ENCODE results near the gene ATXN2L.
"Not testable (repeated sequence)": the region's sequence is repeated elsewhere in the genome, so short reads cannot be mapped to it uniquely, and the experiment has no call there.

ATXN2L gene

DNA sequence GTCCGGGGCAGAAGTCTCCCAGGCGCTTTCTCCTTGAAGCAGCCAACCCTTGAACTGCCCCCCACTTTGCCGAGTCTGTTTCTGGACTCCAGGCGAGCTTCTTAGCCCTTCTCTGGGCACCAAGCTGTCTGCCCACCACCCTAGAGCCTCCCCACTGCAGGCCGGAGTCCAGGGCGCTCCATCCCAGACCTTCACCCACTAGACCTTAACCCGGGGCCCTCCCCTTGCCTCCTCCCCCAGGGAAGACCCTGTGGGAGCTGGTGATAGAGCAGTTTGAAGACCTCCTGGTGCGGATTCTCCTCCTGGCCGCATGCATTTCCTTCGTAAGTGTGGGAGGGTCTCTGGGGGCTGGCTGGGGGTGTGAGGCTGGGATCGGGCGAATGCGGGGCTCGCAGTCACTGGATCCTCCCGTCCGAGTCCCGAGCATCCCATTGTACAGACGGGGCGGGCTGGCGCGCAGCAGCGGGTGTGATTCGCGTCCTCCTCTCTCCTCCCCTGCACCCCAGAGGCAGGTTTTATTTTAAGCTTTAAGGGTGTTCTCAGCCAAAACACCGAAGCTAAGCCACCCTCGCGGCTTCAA lies 56.6 kb downstream of the ATXN2L start:
- Histone ChIP-seq H3K4me1 (ENCODE audit: control insufficient read depth, insufficient read depth, low read length, unreplicated experiment) (no peaks in the 10 kb centered on the region), H3K27me3 (ENCODE audit: insufficient read depth, low read length) (no peaks in the 10 kb centered on the region), H3K4me3 (ENCODE audit: low read depth, low read length) (peak overlapping the region; percentile 89), H3K27ac (ENCODE audit: low read depth, low read length) (no peak overlapping the region), H2AFZ (ENCODE audit: low read length, unreplicated experiment) (peak overlapping the region; percentile 53), H3K79me2 (ENCODE audit: control insufficient read depth, insufficient read depth, low read length, unreplicated experiment) (peaks cover 2% of the 10 kb centered on the region), H3K36me3 (ENCODE audit: insufficient read depth, low read length) (no peaks in the 10 kb centered on the region)

DNA sequence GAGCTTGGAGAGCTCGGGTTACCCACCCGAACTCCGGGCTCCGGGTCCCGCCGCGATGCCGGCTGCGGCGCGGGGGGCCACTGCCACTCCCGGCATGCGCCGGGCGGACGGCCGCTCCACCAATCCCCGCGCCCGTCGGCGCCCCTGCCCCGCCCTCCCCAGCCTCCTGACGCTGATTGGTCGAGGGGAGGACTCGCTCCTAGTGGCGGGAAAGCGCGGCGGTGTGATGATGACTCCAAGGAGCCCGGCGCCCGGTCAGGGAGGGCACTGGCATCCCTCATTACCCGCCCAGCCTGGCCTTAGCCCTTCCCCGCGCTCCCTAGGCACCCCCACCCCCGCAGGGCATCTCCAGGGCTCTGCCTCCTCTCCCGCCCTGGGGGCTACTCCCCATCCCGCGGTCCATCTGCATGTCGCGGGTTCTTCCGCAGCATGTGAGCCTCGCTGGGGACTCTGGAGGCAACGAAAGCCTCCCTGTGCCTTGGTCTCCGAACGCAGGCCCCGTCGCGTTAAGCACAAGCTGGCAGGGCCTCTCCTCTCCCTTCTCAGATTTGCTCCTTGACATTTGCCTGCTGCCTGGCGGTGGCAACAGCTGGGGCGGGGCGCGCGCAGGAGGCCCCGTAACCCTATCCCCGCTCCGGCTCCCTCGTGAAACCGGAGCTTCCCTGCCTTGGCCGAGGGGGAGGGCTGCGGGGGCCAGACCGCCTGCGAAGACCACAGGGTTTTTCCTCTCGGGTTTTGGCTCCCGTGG lies 57.2 kb downstream of the ATXN2L start:
- peaks cover 2% of the 10 kb centered on the region for H3K79me2 ChIP-seq (ENCODE audit: control insufficient read depth, insufficient read depth, low read length, unreplicated experiment)
- peak overlapping the region; percentile 76 for H2AFZ ChIP-seq (ENCODE audit: low read length, unreplicated experiment)
- H3K4me1 ChIP-seq (ENCODE audit: control insufficient read depth, insufficient read depth, low read length, unreplicated experiment): no peaks in the 10 kb centered on the region
- H3K27me3 ChIP-seq (ENCODE audit: insufficient read depth, low read length): no peaks in the 10 kb centered on the region
- H3K36me3 ChIP-seq (ENCODE audit: insufficient read depth, low read length): no peaks in the 10 kb centered on the region
- H3K27ac ChIP-seq (ENCODE audit: low read depth, low read length): peak overlapping the region; percentile 41; the same call in 1 of the 2 replicates
- H3K4me3 ChIP-seq (ENCODE audit: low read depth, low read length): peak overlapping the region; percentile 89

DNA sequence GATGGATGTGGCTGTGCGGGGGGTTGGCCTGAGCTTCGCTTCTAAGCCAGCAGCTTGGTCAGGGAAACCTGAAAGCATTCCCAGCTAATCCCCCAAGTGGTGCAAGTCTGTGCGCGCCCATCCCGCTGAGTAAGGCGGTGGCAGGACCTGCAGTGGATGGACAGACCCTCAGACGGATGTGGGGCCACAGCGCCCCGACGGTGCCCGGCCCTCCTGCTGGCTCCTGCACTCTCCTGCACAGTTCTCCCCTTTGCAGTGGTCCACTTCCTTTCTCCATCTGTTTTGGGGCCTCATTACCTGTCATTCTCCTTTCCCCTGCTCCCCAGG lies 57.8 kb downstream of the ATXN2L start:
- Histone ChIP-seq H3K27me3 (ENCODE audit: insufficient read depth, low read length) (no peaks in the 10 kb centered on the region), H3K4me1 (ENCODE audit: control insufficient read depth, insufficient read depth, low read length, unreplicated experiment) (no peaks in the 10 kb centered on the region), H3K79me2 (ENCODE audit: control insufficient read depth, insufficient read depth, low read length, unreplicated experiment) (peaks cover 2% of the 10 kb centered on the region), H3K36me3 (ENCODE audit: insufficient read depth, low read length) (no peaks in the 10 kb centered on the region), H3K27ac (ENCODE audit: low read depth, low read length) (no peak overlapping the region; the same call in 1 of the 2 replicates), H3K4me3 (ENCODE audit: low read depth, low read length) (peak overlapping the region; percentile 89), H2AFZ (ENCODE audit: low read length, unreplicated experiment) (peak overlapping the region; percentile 76)

DNA sequence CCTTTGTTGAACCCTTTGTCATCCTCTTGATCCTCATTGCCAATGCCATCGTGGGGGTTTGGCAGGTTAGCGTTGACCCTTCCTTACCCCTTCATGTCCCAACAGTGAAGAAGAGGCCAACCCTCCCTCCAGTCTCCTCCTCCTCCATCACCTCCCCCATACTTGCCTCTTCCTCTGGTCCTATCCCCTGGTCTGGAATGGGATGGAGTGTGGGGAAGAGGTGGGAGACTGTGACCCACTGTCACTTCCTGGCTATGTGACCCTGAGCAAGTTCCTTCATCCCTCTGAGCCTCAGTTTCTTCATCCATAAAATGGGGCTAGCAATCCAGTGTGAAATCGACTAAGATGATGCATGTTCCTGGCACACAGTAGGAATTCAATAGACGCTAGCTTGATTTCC lies 58.2 kb downstream of the ATXN2L start:
- no peaks in the 10 kb centered on the region for H3K36me3 ChIP-seq (ENCODE audit: insufficient read depth, low read length)
- peak overlapping the region; percentile 89; the same call in 1 of the 2 replicates for H3K4me3 ChIP-seq (ENCODE audit: low read depth, low read length)
- H3K27me3 ChIP-seq (ENCODE audit: insufficient read depth, low read length): no peaks in the 10 kb centered on the region
- peaks cover 2% of the 10 kb centered on the region for H3K79me2 ChIP-seq (ENCODE audit: control insufficient read depth, insufficient read depth, low read length, unreplicated experiment)
- H3K4me1 ChIP-seq (ENCODE audit: control insufficient read depth, insufficient read depth, low read length, unreplicated experiment): no peaks in the 10 kb centered on the region
- no peak overlapping the region for H2AFZ ChIP-seq (ENCODE audit: low read length, unreplicated experiment)
- no peak overlapping the region for H3K27ac ChIP-seq (ENCODE audit: low read depth, low read length)

DNA sequence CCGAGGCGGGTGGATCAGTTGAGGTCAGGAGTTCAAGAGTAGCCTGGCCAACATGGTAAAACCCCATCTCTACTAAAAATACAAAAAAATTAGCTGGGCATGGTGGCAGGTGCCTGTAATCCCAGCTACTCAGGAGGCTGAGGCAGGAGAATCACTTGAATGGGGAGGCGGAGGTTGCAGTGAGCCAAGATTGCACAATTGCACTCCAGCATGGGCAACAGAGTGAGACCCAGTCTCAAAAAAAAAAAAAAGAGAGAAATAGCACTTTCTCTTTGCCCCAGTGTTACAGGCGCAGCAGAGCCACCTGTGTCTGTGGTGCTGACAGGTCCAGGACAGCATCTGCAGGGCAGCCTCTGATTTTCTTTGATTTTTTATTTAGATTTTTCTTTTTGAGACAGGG lies 58.8 kb downstream of the ATXN2L start:
- H3K4me1 ChIP-seq (ENCODE audit: control insufficient read depth, insufficient read depth, low read length, unreplicated experiment); H3K79me2 ChIP-seq (ENCODE audit: control insufficient read depth, insufficient read depth, low read length, unreplicated experiment); H3K4me3 ChIP-seq (ENCODE audit: low read depth, low read length); H3K27ac ChIP-seq (ENCODE audit: low read depth, low read length); H3K27me3 ChIP-seq (ENCODE audit: insufficient read depth, low read length); H3K36me3 ChIP-seq (ENCODE audit: insufficient read depth, low read length); H2AFZ ChIP-seq (ENCODE audit: low read length, unreplicated experiment): not testable (repeated sequence)

DNA sequence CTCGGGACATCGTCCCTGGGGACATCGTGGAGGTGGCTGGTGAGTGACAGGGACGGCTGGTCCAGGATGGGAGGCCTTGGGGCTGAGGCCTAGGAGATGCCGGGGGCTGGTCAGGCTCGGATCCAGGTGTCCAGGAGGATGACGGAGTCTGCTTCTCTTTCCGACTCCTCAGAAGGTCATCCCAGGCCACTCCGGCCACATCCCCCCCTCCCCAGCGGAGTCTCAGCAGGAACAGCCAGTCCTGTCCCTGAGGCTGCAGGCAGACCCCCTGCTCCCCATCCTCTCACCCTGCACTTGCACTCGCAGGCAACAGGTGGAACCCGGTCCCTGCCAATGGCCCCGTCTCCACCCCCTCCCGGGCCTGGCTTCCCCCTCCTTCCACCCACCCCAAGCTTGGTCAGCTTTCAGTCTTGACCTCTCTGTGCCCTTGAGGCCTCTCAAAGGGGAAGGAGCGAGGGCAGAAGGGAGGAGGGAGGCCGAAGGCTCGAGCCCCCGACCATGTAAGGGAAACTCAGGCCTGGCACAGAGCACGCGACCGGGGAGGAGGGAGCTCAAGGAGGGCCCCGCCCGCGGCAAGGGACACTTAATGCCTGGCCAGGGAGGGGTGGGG lies 59.9 kb downstream of the ATXN2L start:
- Histone ChIP-seq H3K4me3 (ENCODE audit: low read depth, low read length) (no peak overlapping the region), H3K79me2 (ENCODE audit: control insufficient read depth, insufficient read depth, low read length, unreplicated experiment) (peaks cover 2% of the 10 kb centered on the region), H2AFZ (ENCODE audit: low read length, unreplicated experiment) (no peak overlapping the region), H3K27me3 (ENCODE audit: insufficient read depth, low read length) (no peaks in the 10 kb centered on the region), H3K4me1 (ENCODE audit: control insufficient read depth, insufficient read depth, low read length, unreplicated experiment) (no peaks in the 10 kb centered on the region), H3K27ac (ENCODE audit: low read depth, low read length) (no peak overlapping the region), H3K36me3 (ENCODE audit: insufficient read depth, low read length) (no peaks in the 10 kb centered on the region)

DNA sequence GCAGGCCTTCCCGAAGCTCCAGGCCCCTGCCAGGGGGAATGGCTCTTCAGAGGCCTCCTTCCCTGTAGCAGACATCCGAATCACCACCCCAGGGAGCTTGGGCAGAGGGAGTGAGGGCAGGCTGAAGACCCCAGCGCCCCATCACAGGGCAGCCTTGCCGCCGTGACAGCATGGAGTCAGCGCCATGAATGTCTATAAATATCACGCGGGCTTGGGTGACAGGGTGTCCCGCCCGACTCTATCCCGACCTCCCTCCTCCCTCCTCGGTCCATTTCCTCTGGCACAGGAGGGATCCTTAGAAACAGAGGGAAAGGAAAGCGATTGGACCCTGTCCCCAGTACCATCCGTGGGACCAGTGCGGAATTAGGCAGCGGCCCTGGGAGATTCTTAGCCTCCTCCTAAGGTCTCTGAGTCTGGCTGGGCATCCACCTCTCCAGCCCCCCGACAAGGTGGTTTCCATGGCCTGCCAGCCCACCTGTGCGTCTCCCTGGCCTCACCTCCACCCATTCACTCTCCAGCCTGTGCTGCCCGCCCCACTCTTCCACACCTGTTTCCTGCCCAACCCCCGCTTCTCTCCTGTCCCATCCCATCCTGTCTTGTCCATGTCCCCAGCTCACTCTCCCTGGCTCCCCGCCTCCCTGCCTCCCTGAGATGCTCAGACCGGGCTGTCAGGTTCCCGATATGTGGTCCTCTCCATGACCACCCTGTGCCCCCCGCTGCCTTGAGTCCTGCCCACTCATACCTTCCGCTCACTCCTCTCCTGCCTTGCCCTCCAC lies 60.6 kb downstream of the ATXN2L start:
- H3K4me1 ChIP-seq (ENCODE audit: control insufficient read depth, insufficient read depth, low read length, unreplicated experiment): no peaks in the 10 kb centered on the region

DNA sequence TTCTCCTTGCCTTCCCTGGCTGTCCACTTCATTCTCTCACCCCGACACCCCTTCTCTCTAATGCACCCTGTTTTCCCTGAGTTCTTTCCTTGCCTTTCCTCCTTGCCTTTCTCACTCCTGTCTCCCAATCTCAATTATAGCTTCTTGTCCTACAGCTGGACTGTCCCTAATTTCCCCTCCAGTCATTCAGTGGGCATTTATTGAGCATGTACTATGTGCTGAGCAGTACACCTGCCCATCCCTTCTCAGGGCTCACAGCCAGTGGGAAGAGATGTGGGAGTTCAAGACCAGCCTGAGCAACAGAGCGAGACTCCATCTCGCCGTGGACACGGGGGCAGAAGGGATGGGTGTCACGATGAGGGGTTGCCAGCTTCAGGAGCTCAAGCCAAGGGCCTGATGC lies 61.2 kb downstream of the ATXN2L start:
- Histone ChIP-seq H3K27me3 (ENCODE audit: insufficient read depth, low read length) (no peaks in the 10 kb centered on the region), H3K4me1 (ENCODE audit: control insufficient read depth, insufficient read depth, low read length, unreplicated experiment) (no peaks in the 10 kb centered on the region), H3K36me3 (ENCODE audit: insufficient read depth, low read length) (no peaks in the 10 kb centered on the region), H3K4me3 (ENCODE audit: low read depth, low read length) (no peak overlapping the region), H2AFZ (ENCODE audit: low read length, unreplicated experiment) (no peak overlapping the region), H3K79me2 (ENCODE audit: control insufficient read depth, insufficient read depth, low read length, unreplicated experiment) (peaks cover under 1% of the 10 kb centered on the region), H3K27ac (ENCODE audit: low read depth, low read length) (no peak overlapping the region)

More for the DNA sequence above, 60.6 kb downstream of the ATXN2L start:
- Histone ChIP-seq H3K27me3 (ENCODE audit: insufficient read depth, low read length) (no peaks in the 10 kb centered on the region), H3K27ac (ENCODE audit: low read depth, low read length) (no peak overlapping the region), H3K36me3 (ENCODE audit: insufficient read depth, low read length) (no peaks in the 10 kb centered on the region), H2AFZ (ENCODE audit: low read length, unreplicated experiment) (no peak overlapping the region), H3K4me3 (ENCODE audit: low read depth, low read length) (no peak overlapping the region), H3K79me2 (ENCODE audit: control insufficient read depth, insufficient read depth, low read length, unreplicated experiment) (peaks cover 2% of the 10 kb centered on the region)

Data from ACC112 (cell line).